Measurements from ENCODE around the gene OR6B1.

Gene OR6B1

DNA sequence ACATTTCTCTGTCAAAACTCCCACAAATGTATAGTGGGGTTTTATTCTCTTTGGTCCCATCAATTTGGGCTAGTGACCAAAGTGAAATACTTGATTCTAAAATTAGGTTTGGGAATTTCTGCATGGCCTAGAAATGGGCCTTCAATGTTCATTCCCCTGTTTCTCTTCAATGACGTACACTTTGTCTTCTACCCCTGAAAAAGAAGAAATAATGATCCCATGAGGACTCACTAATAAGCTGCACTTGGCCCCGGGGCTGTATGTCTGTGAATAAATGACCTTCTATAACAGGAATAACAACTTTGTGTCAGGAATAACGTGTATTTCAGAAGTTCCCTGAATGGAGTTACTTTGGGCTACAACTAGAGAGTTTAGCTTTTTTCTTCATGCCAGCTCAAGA is 20.2 kb downstream of the OR6B1 start:
- H3K27me3 ChIP-seq (ENCODE audit: insufficient read depth, low read length, poor library complexity) = no peaks in the 10 kb centered on the region
- no peak overlapping the region for H3K4me2 ChIP-seq (ENCODE audit: insufficient read depth, low read length)
- H3K79me2 ChIP-seq (ENCODE audit: insufficient read depth, low read length) = no peaks in the 10 kb centered on the region
- H3K4me1 ChIP-seq (ENCODE audit: insufficient read depth, low read length) = no peaks in the 10 kb centered on the region
- ATAC-seq (ENCODE audit: insufficient read depth, low read depth) (no peak), DNase-seq (no peak)
- H3K27ac ChIP-seq (ENCODE audit: low read length) = no peak overlapping the region
- TF ChIP-seq EZH2 (IDR thresholded peaks at IDR 0.05; ENCODE audit: borderline replicate concordance, low read depth, low read length, severe bottlenecking) = no peak
- TF ChIP-seq, protein P1, sequence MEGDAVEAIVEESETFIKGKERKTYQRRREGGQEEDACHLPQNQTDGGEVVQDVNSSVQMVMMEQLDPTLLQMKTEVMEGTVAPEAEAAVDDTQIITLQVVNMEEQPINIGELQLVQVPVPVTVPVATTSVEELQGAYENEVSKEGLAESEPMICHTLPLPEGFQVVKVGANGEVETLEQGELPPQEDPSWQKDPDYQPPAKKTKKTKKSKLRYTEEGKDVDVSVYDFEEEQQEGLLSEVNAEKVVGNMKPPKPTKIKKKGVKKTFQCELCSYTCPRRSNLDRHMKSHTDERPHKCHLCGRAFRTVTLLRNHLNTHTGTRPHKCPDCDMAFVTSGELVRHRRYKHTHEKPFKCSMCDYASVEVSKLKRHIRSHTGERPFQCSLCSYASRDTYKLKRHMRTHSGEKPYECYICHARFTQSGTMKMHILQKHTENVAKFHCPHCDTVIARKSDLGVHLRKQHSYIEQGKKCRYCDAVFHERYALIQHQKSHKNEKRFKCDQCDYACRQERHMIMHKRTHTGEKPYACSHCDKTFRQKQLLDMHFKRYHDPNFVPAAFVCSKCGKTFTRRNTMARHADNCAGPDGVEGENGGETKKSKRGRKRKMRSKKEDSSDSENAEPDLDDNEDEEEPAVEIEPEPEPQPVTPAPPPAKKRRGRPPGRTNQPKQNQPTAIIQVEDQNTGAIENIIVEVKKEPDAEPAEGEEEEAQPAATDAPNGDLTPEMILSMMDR (IDR thresholded peaks at IDR 0.05; ENCODE audit: borderline replicate concordance, extremely low read depth, low read length, poor library complexity, severe bottlenecking) = no peak
- H3K4me3 ChIP-seq (ENCODE audit: low read depth in 1 of 2, low read length in 2 of 2) = no peak overlapping the region
- H4K20me1 ChIP-seq (ENCODE audit: insufficient read depth, low read length) = no peaks in the 10 kb centered on the region
- H2AFZ ChIP-seq (ENCODE audit: low read depth, low read length) = no peak overlapping the region
- no peaks in the 10 kb centered on the region for H3K36me3 ChIP-seq (ENCODE audit: insufficient read depth, low read length)
- H3K9me3 ChIP-seq (ENCODE audit: insufficient read depth, low read length, severe bottlenecking) = no peaks in the 10 kb centered on the region
- H3K9ac ChIP-seq (ENCODE audit: low read depth, low read length) = no peak overlapping the region

DNA sequence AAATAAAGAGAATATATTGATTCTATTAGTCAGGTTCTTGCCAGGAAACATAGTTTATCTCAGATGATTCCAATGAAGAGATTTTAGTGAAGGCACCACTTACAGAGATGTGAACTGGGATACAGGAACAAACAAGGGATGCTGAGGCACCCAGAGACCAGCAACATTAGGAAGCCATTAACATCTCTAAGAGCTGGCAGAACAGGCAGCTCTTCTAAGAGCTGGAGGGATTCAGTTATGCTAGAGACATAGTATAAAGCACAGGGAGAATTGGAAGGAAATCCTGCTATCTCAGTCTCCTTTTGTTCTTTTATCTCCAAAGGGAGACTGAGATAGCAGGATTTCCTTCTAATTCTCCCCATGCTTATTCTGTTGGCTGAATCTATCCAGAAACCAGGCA is 22.0 kb downstream of the OR6B1 start:
- DNase-seq (no peak), ATAC-seq (ENCODE audit: insufficient read depth, low read depth) (no peak)
- no peak overlapping the region for H3K27ac ChIP-seq (ENCODE audit: low read length)
- H3K4me1 ChIP-seq (ENCODE audit: insufficient read depth, low read length) = no peaks in the 10 kb centered on the region
- no peak overlapping the region for H3K9ac ChIP-seq (ENCODE audit: low read depth, low read length)
- H2AFZ ChIP-seq (ENCODE audit: low read depth, low read length) = no peak overlapping the region
- no peaks in the 10 kb centered on the region for H3K27me3 ChIP-seq (ENCODE audit: insufficient read depth, low read length, poor library complexity)
- no peak overlapping the region for H3K4me3 ChIP-seq (ENCODE audit: low read depth in 1 of 2, low read length in 2 of 2)
- no peak overlapping the region for H3K4me2 ChIP-seq (ENCODE audit: insufficient read depth, low read length)
- no peaks in the 10 kb centered on the region for H4K20me1 ChIP-seq (ENCODE audit: insufficient read depth, low read length)
- no peaks in the 10 kb centered on the region for H3K9me3 ChIP-seq (ENCODE audit: insufficient read depth, low read length, severe bottlenecking)
- H3K36me3 ChIP-seq (ENCODE audit: insufficient read depth, low read length) = no peaks in the 10 kb centered on the region
- H3K79me2 ChIP-seq (ENCODE audit: insufficient read depth, low read length) = no peaks in the 10 kb centered on the region
- TF ChIP-seq, protein P1 (IDR thresholded peaks at IDR 0.05; ENCODE audit: borderline replicate concordance, extremely low read depth, low read length, poor library complexity, severe bottlenecking) = no peak
- TF ChIP-seq EZH2 (IDR thresholded peaks at IDR 0.05; ENCODE audit: borderline replicate concordance, low read depth, low read length, severe bottlenecking) = no peak

DNA sequence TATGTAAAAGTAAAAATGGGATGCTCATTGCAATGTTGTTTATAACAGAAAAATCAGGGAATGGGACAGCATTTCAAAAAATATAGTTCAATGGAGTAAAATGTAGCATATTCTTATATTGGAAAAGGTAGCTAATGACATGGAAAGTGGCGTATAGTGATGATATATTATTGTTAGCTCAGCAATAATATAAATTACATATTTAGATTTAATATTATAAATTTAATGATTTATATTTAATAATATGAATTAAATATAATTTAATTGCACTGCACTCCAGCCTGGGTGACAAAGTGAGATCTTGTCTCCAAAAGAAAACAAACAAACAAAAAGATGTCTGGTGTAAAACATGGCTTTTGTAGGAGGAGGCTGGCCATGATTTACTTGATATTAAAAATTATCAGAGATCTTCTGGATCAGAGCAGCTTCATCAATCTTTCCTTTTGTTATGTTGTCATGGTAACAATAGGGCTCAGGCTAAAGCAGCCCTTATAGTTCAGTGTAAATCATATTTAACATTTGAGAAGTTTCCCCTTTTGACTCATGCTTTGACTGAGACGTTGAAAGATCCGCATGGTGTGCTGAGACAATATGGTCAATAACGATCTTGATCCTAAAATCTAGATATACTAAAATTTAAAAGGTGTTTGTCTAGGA is 23.2 kb downstream of the OR6B1 start:
- ATAC-seq (ENCODE audit: insufficient read depth, low read depth) = no peak
- H3K36me3 ChIP-seq (ENCODE audit: insufficient read depth, low read length) = no peaks in the 10 kb centered on the region
- H3K9me3 ChIP-seq (ENCODE audit: insufficient read depth, low read length, severe bottlenecking) = no peaks in the 10 kb centered on the region

More for the DNA sequence above, 23.2 kb downstream of the OR6B1 start:
- Histone ChIP-seq H3K27me3 (ENCODE audit: insufficient read depth, low read length, poor library complexity) (no peaks in the 10 kb centered on the region), H3K4me2 (ENCODE audit: insufficient read depth, low read length) (no peak overlapping the region), H4K20me1 (ENCODE audit: insufficient read depth, low read length) (no peaks in the 10 kb centered on the region), H3K27ac (ENCODE audit: low read length) (no peak overlapping the region), H3K4me1 (ENCODE audit: insufficient read depth, low read length) (no peaks in the 10 kb centered on the region), H3K79me2 (ENCODE audit: insufficient read depth, low read length) (no peaks in the 10 kb centered on the region), H2AFZ (ENCODE audit: low read depth, low read length) (no peak overlapping the region), H3K9ac (ENCODE audit: low read depth, low read length) (no peak overlapping the region), H3K4me3 (ENCODE audit: low read depth in 1 of 2, low read length in 2 of 2) (no peak overlapping the region)
- TF ChIP-seq, protein P1 (IDR thresholded peaks at IDR 0.05; ENCODE audit: borderline replicate concordance, extremely low read depth, low read length, poor library complexity, severe bottlenecking) = no peak
- TF ChIP-seq EZH2 (IDR thresholded peaks at IDR 0.05; ENCODE audit: borderline replicate concordance, low read depth, low read length, severe bottlenecking) = no peak
- no peak for DNase-seq
